Rectal smooth muscle tissue (tissue), 1 donor: ENCODE measurements around the gene TMX2.
"Not testable (repeated sequence)": the region's sequence is repeated elsewhere in the genome, so short reads cannot be mapped to it uniquely, and the experiment has no call there.

ENCODE experiments used
- H3K27ac ChIP-seq: one replicate; pipeline ENCODE4 v1.7.0; 2013; ENCODE audit warnings: low read depth, low read length, inconsistent platforms
- H3K27me3 ChIP-seq: one replicate; pipeline ENCODE4 v1.7.0; 2013; ENCODE audit warnings: low read length; ENCODE audit not compliant: control insufficient read depth, insufficient read depth
- H3K36me3 ChIP-seq: one replicate; pipeline ENCODE4 v1.7.0; 2013; ENCODE audit warnings: low read length; ENCODE audit not compliant: control insufficient read depth, insufficient read depth
- H3K4me1 ChIP-seq: one replicate; pipeline ENCODE4 v1.7.0; 2013; ENCODE audit warnings: low read length; ENCODE audit not compliant: control insufficient read depth, insufficient read depth
- H3K4me3 ChIP-seq: one replicate; pipeline ENCODE4 v1.7.0; 2013; ENCODE audit warnings: low read length
- H3K9ac ChIP-seq: one replicate; pipeline ENCODE4 v1.7.0; 2013; ENCODE audit warnings: low read length

Gene TMX2

GRCh38 chr11:57690474-57690873, 21.9 kb upstream of the TMX2 start:
- H3K4me1 ChIP-seq, H3K9ac ChIP-seq, H3K27ac ChIP-seq, H3K4me3 ChIP-seq, H3K27me3 ChIP-seq: not testable (repeated sequence)
- H3K36me3 ChIP-seq: peaks cover 28% of the 10 kb centered on the region

- no peaks in the 10 kb centered on the region for H3K27me3 ChIP-seq
- no peak overlapping the region for H3K9ac ChIP-seq
- H3K27ac ChIP-seq: no peak overlapping the region
- no peaks in the 10 kb centered on the region for H3K4me1 ChIP-seq
- H3K4me3 ChIP-seq: no peak overlapping the region
- peaks cover 37% of the 10 kb centered on the region for H3K36me3 ChIP-seq
Measured at GRCh38 chr11:57698843-57699365, 13.5 kb upstream of the TMX2 start.

GRCh38 chr11:57699813-57700212, 12.6 kb upstream of the TMX2 start:
- H3K4me3 ChIP-seq: no peak overlapping the region
- no peak overlapping the region for H3K9ac ChIP-seq
- no peaks in the 10 kb centered on the region for H3K4me1 ChIP-seq
- H3K27ac ChIP-seq: no peak overlapping the region
- H3K27me3 ChIP-seq: no peaks in the 10 kb centered on the region
- peaks cover 37% of the 10 kb centered on the region for H3K36me3 ChIP-seq

GRCh38 chr11:57700425-57700824, 12.0 kb upstream of the TMX2 start:
- H3K4me3 ChIP-seq: no peak overlapping the region
- peaks cover 33% of the 10 kb centered on the region for H3K36me3 ChIP-seq
- H3K4me1 ChIP-seq: no peaks in the 10 kb centered on the region
- no peak overlapping the region for H3K9ac ChIP-seq
- H3K27ac ChIP-seq: no peak overlapping the region
- no peaks in the 10 kb centered on the region for H3K27me3 ChIP-seq

- Histone ChIP-seq H3K36me3 (peaks cover 20% of the 10 kb centered on the region), H3K4me1 (no peaks in the 10 kb centered on the region), H3K4me3 (no peak overlapping the region), H3K27ac (no peak overlapping the region), H3K27me3 (no peaks in the 10 kb centered on the region), H3K9ac (no peak overlapping the region)
Measured at GRCh38 chr11:57703341-57703740, 9.1 kb upstream of the TMX2 start.

GRCh38 chr11:57704932-57705331, 7.5 kb upstream of the TMX2 start:
- peaks cover 6% of the 10 kb centered on the region for H3K36me3 ChIP-seq

GRCh38 chr11:57705432-57705831, 7.0 kb upstream of the TMX2 start:
- not testable (repeated sequence) for H3K27ac ChIP-seq, H3K36me3 ChIP-seq, H3K4me1 ChIP-seq, H3K4me3 ChIP-seq, H3K9ac ChIP-seq, H3K27me3 ChIP-seq

More at GRCh38 chr11:57704932-57705331, 7.5 kb upstream of the TMX2 start:
- Histone ChIP-seq H3K4me1 (no peaks in the 10 kb centered on the region), H3K4me3 (no peak overlapping the region), H3K9ac (no peak overlapping the region), H3K27me3 (no peaks in the 10 kb centered on the region), H3K27ac (no peak overlapping the region)

GRCh38 chr11:57709802-57710367, 2.5 kb upstream of the TMX2 start:
- no peaks in the 10 kb centered on the region for H3K36me3 ChIP-seq
- no peak overlapping the region for H3K4me3 ChIP-seq
- peaks cover 18% of the 10 kb centered on the region for H3K4me1 ChIP-seq

GRCh38 chr11:57711414-57712255, 758 bp upstream of the TMX2 start, which contains the start of gene MED19:
TSS of gene MED19 (minus strand) at chr11:57712215. CDS start at chr11:57712179, 36 bp downstream.
- Histone ChIP-seq H3K27ac (peak within 1 kb of the TSS; percentile 86), H3K4me1 (peaks cover 18% of the 10 kb centered on the region), H3K4me3 (peak within 1 kb of the TSS; percentile 93), H3K9ac (peak within 1 kb of the TSS; percentile 77), H3K27me3 (no peaks in the 10 kb centered on the region), H3K36me3 (no peaks in the 10 kb centered on the region)

More at GRCh38 chr11:57709802-57710367, 2.5 kb upstream of the TMX2 start:
- H3K9ac ChIP-seq: no peak overlapping the region
- H3K27me3 ChIP-seq: no peaks in the 10 kb centered on the region
- no peak overlapping the region for H3K27ac ChIP-seq

GRCh38 chr11:57713835-57714234, 1.4 kb downstream of the TMX2 start:
- Histone ChIP-seq H3K9ac (no peak overlapping the region), H3K4me1 (peaks cover 18% of the 10 kb centered on the region), H3K27me3 (no peaks in the 10 kb centered on the region), H3K27ac (no peak overlapping the region), H3K4me3 (peak overlapping the region; percentile 91), H3K36me3 (no peaks in the 10 kb centered on the region)

GRCh38 chr11:57716726-57717125, 4.3 kb downstream of the TMX2 start:
- not testable (repeated sequence) for H3K27ac ChIP-seq, H3K4me3 ChIP-seq, H3K27me3 ChIP-seq, H3K36me3 ChIP-seq, H3K9ac ChIP-seq
- peaks cover 14% of the 10 kb centered on the region for H3K4me1 ChIP-seq

- Histone ChIP-seq H3K4me1 (no peaks in the 10 kb centered on the region), H3K9ac (no peak overlapping the region), H3K36me3 (no peaks in the 10 kb centered on the region), H3K27ac (no peak overlapping the region), H3K27me3 (no peaks in the 10 kb centered on the region), H3K4me3 (no peak overlapping the region)
Measured at GRCh38 chr11:57727185-57727584, 14.8 kb downstream of the TMX2 start.
